H1 (cell line): ENCODE data around the gene AIG1. TPM values are rescaled to one million over a fixed set of nuclear protein-coding genes. Genes with fewer than 3 reads are reported as not detected.

Experiments used
- CTCF ChIA-PET: fragments of 300-600 bp; sonication (Branson Sonifier 250); formaldehyde crosslinking; loops from one replicate; lab custom pipeline; 2021; ENCODE audit not compliant: partially characterized antibody; lab: Charles Lee
- POLR2A ChIA-PET: fragments of 300-600 bp; sonication (Branson Sonifier 250); formaldehyde crosslinking; loops from one replicate; lab custom pipeline; 2021; ENCODE audit warnings: inconsistent platforms; ENCODE audit not compliant: partially characterized antibody; lab: Charles Lee
- DNase-seq, 2 experiments: peaks; one replicate each; pipeline versions ENCODE4 v3.0.0 to v3.0.0-alpha.2; 2010 to 2022; ENCODE audit warnings: low spot score in 2 of 2, low read depth in 1 of 2, mixed read lengths in 1 of 2
- FAIRE-seq: peaks from 2 replicates; lab custom pipeline; 2011; peaks lifted over from hg19 to GRCh38; lab: Jason Lieb, UNC
- H2AFZ ChIP-seq: 2 replicates; pipeline ENCODE4 v1.8.1; 2012; ENCODE audit warnings: low read length, inconsistent platforms
- H2AK5ac ChIP-seq: 2 replicates; pipeline ENCODE4 v1.6.1; 2013; ENCODE audit warnings: low read depth, low read length
- H2BK120ac ChIP-seq: replicated peaks from 2 replicates; pipeline ENCODE3; 2013; ENCODE audit warnings: low read depth, low read length, inconsistent platforms
- H2BK12ac ChIP-seq: 2 replicates; pipeline ENCODE4 v1.6.1; 2013; ENCODE audit warnings: low read depth, low read length
- H2BK15ac ChIP-seq: 2 replicates; pipeline ENCODE4 v1.6.1; 2013; ENCODE audit warnings: low read length
- H2BK20ac ChIP-seq: 2 replicates; pipeline ENCODE4 v1.6.1; 2013; ENCODE audit warnings: low read length
- H2BK5ac ChIP-seq: 2 replicates; pipeline ENCODE4 v1.6.1; 2013; ENCODE audit warnings: low read depth, low read length
- H3K14ac ChIP-seq: 2 replicates; pipeline ENCODE4 v1.6.1; 2013; ENCODE audit warnings: inconsistent platforms; ENCODE audit not compliant: insufficient read length
- H3K18ac ChIP-seq: 2 replicates; pipeline ENCODE4 v1.6.1; 2013; ENCODE audit warnings: low read length; ENCODE audit errors: extremely low read depth
- H3K23ac ChIP-seq: 2 replicates; pipeline ENCODE4 v1.6.1; 2013; ENCODE audit warnings: inconsistent platforms; ENCODE audit not compliant: insufficient read length
- H3K23me2 ChIP-seq: 2 replicates; pipeline ENCODE4 v1.6.1; 2013; ENCODE audit warnings: low read depth, low read length
- H3K27ac ChIP-seq: 2 replicates; pipeline ENCODE4 v1.6.1; 2011; ENCODE audit warnings: low read depth, low read length, inconsistent platforms
- H3K27me3 ChIP-seq, 4 experiments: replicated peaks in 1 of 4; 1 replicate in 1 of 4; 2 replicates in 3 of 4; pipeline versions ENCODE4 v1.6.1 to v1.8.1; 2011 to 2013; ENCODE audit warnings: low read length in 3 of 4, mild to moderate bottlenecking in 3 of 4, inconsistent platforms in 2 of 4, mixed read lengths in 2 of 4, moderate library complexity in 1 of 4; ENCODE audit not compliant: control insufficient read depth in 3 of 4, insufficient read depth in 3 of 4; ENCODE audit errors: extremely low read depth in 1 of 4
- H3K36me3 ChIP-seq, 4 experiments: 2 replicates each; pipeline versions ENCODE4 v1.6.1 to v1.8.1; 2011 to 2013; ENCODE audit warnings: mild to moderate bottlenecking in 4 of 4, low read length in 3 of 4, moderate library complexity in 2 of 4, control low read depth in 1 of 4, inconsistent platforms in 1 of 4; ENCODE audit not compliant: insufficient read depth in 4 of 4, control insufficient read depth in 2 of 4
- H3K4ac ChIP-seq: replicated peaks from 2 replicates; pipeline ENCODE3; 2013; ENCODE audit warnings: low read length, low read depth, mixed read lengths, inconsistent platforms; ENCODE audit not compliant: insufficient read length
- H3K4me1 ChIP-seq, 4 experiments: replicated peaks in 1 of 4; 1 replicate in 1 of 4; 2 replicates in 3 of 4; pipeline versions ENCODE4 v1.6.1 to v1.8.1; 2011 to 2013; ENCODE audit warnings: low read length in 3 of 4, inconsistent platforms in 2 of 4, mixed read lengths in 1 of 4; ENCODE audit not compliant: insufficient read depth in 4 of 4, control insufficient read depth in 3 of 4
- H3K4me2 ChIP-seq, 2 experiments: 2 replicates each; pipeline versions ENCODE4 v1.6.1 to v1.8.1; 2011 to 2013; ENCODE audit warnings: low read depth in 2 of 2, low read length in 2 of 2, control low read depth in 1 of 2, inconsistent platforms in 1 of 2, mild to moderate bottlenecking in 1 of 2; ENCODE audit not compliant: insufficient read depth in 1 of 2
- H3K4me3 ChIP-seq, 4 experiments: fragments of 200-600, 300-600 bp in 1 of 4; sonication (generic), shearing (Covaris generic), sonication (Bioruptor Twin) in 1 of 4; 2 replicates each; pipeline versions ENCODE4 v1.5.1 to v1.8.1; 2011 to 2016; ENCODE audit warnings: low read length in 4 of 4, low read depth in 3 of 4, control low read depth in 2 of 4, inconsistent platforms in 2 of 4, mild to moderate bottlenecking in 2 of 4, mixed read lengths in 1 of 4, moderate library complexity in 1 of 4; ENCODE audit not compliant: insufficient read depth in 2 of 4; ENCODE audit errors: extremely low read depth in 1 of 4
- H3K56ac ChIP-seq: replicated peaks from 2 replicates; pipeline ENCODE3; 2013; ENCODE audit warnings: low read depth, mild to moderate bottlenecking, mixed read lengths, low read length, inconsistent platforms; ENCODE audit not compliant: insufficient read length
- H3K79me1 ChIP-seq: 2 replicates; pipeline ENCODE4 v1.6.1; 2013; ENCODE audit warnings: low read depth, low read length, control low read depth
- H3K79me2 ChIP-seq, 2 experiments: 2 replicates each; pipeline versions ENCODE4 v1.6.1 to v1.8.1; 2012 to 2013; ENCODE audit warnings: low read length in 2 of 2, mild to moderate bottlenecking in 2 of 2, inconsistent platforms in 1 of 2; ENCODE audit not compliant: insufficient read depth in 2 of 2, control insufficient read depth in 1 of 2
- H3K9ac ChIP-seq, 4 experiments: replicated peaks in 1 of 4; 1 replicate in 1 of 4; 2 replicates in 3 of 4; pipeline versions ENCODE4 v1.6.1 to v1.8.1; 2011 to 2013; ENCODE audit warnings: low read depth in 3 of 4, low read length in 3 of 4, control low read depth in 2 of 4, mild to moderate bottlenecking in 2 of 4, moderate library complexity in 2 of 4, inconsistent platforms in 1 of 4; ENCODE audit errors: extremely low read depth in 1 of 4
- H3K9me3 ChIP-seq, 2 experiments: 2 replicates each; pipeline versions ENCODE4 v1.6.1 to v1.8.1; 2012 to 2013; ENCODE audit warnings: mild to moderate bottlenecking in 2 of 2, moderate library complexity in 2 of 2, control low read depth in 1 of 2, inconsistent platforms in 1 of 2, low read depth in 1 of 2, low read length in 1 of 2, mixed read lengths in 1 of 2; ENCODE audit not compliant: insufficient read depth in 2 of 2
- H4K20me1 ChIP-seq, 2 experiments: replicated peaks in 1 of 2; 2 replicates each; pipeline versions ENCODE3 to v1.8.1; 2011 to 2013; ENCODE audit warnings: inconsistent platforms in 2 of 2, low read length in 2 of 2, mild to moderate bottlenecking in 1 of 2; ENCODE audit not compliant: insufficient read depth in 2 of 2, control insufficient read depth in 1 of 2
- H4K5ac ChIP-seq: 2 replicates; pipeline ENCODE4 v1.6.1; 2013; ENCODE audit warnings: low read length, low read depth, mixed read lengths, inconsistent platforms; ENCODE audit not compliant: insufficient read length
- H4K8ac ChIP-seq: 2 replicates; pipeline ENCODE4 v1.8.0; 2013; ENCODE audit warnings: mild to moderate bottlenecking, moderate library complexity, low read length, inconsistent platforms; ENCODE audit not compliant: insufficient read depth; ENCODE audit errors: extremely low read depth
- H4K91ac ChIP-seq: replicated peaks from 2 replicates; pipeline ENCODE3; 2013; ENCODE audit warnings: low read length, mixed read lengths, inconsistent platforms; ENCODE audit not compliant: insufficient read length
- HDAC6 ChIP-seq: IDR thresholded peaks from one replicate; pipeline ENCODE4 v1.7.1; 2012; ENCODE audit warnings: low read depth, mild to moderate bottlenecking, inconsistent platforms, low read length, moderate library complexity
- KDM4A ChIP-seq: IDR thresholded peaks from one replicate; pipeline ENCODE4 v1.7.1; 2012; ENCODE audit warnings: low read depth, mild to moderate bottlenecking, moderate library complexity, low read length, inconsistent platforms; ENCODE audit not compliant: severe bottlenecking
- TAF7 ChIP-seq: optimal IDR thresholded peaks from 2 replicates; pipeline ENCODE3; 2011; ENCODE audit warnings: low read depth, mild to moderate bottlenecking, inconsistent platforms, low read length, moderate library complexity, borderline replicate concordance
- WGBS, 2 experiments: shearing (Covaris generic) in 1 of 2; methylation state at CpG; one replicate each; pipeline versions ENCODE4 v1.1.6 to v1.1.7; 2013 to 2015; ENCODE audit warnings: low lambda C conversion rate in 2 of 2, mixed read lengths in 2 of 2, inconsistent platforms in 1 of 2, low coverage in 1 of 2, missing lambda C conversion rate in 1 of 2; ENCODE audit not compliant: insufficient replicate concordance in 2 of 2, insufficient coverage in 1 of 2, insufficient read length in 1 of 2; ENCODE audit errors: extremely low coverage in 1 of 2, missing lambda C conversion rate in 1 of 2; 5-methylcytosine and 5-hydroxymethylcytosine counted together
- polyA plus RNA-seq, 7 experiments: library from polyadenylated mRNA; depleted of rRNA in 3 of 7; stranded (reverse) in 5 of 7; unstranded in 2 of 7; fragments of >200 nt in 5 of 7; fragments of 200-250 nt in 2 of 7; gene quantifications; 1 replicate in 5 of 7; 2 replicates in 1 of 7; 4 replicates in 1 of 7; pipeline versions ENCODE4 v1.2.1 to v1.2.3, GENCODE V29; 2011 to 2013; ENCODE audit warnings: missing spikeins in 2 of 7, mixed read lengths in 2 of 7
- total RNA-seq: library from RNA; stranded (reverse); fragmentation: NEBNext Ultra II Directional; extraction: Animal tissue kit (Norgen Biotek cat#: 25700); gene quantifications from 2 replicates; pipeline ENCODE4 v1.2.1, GENCODE V29; 2021
- TF ChIP-seq, protein P1 (sequence below): IDR thresholded peaks from 2 replicates; pipeline ENCODE4 v1.6.1; 2011; ENCODE audit warnings: low read length, improper control_type of control experiment

Gene AIG1
- total and polyA plus RNA-seq, 2 of the 8 experiments (the other 6 are each of a cell fraction or from before 2014, with no cell fraction given) = 56.6 to 58.4 TPM

DNA sequence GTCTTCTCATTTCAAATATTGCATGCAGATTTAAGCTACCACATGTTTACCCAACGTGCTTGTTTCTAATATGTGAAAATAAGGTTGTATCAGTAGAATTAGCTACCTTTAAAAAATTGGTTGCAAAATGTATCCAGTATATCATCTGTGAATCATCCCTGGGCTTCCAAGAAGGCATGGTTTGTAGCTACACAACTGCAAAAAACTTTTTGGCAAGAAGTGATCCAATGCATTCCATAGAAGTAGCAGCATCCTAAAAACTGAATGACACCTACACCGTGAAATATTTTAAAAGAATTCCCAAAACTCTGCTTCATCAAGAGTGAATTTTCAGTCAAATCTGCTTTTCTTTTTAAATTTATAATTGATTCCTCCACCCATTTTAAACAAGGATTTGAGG, 89.1 kb downstream of the AIG1 start:
- H4K91ac ChIP-seq = no peak overlapping the region
- no peak overlapping the region for H2AFZ ChIP-seq
- 83% methylated on average over 2 of the region's 2 CpGs; no CpG with 5 or more reads in 1 of the 2 experiments for WGBS, 2 experiments
- H3K36me3 ChIP-seq = no peaks in the 10 kb centered on the region; a peak in 1 of 8 replicates
- no peak overlapping the region for H3K4me3 ChIP-seq
- H3K79me2 ChIP-seq = no peaks in the 10 kb centered on the region
- H2BK12ac ChIP-seq = no peak overlapping the region
- no peaks in the 10 kb centered on the region for H3K9me3 ChIP-seq
- H2BK20ac ChIP-seq = no peak overlapping the region
- no peak overlapping the region for H3K18ac ChIP-seq
- no peak overlapping the region for H4K8ac ChIP-seq
- CTCF ChIA-PET = interaction anchor here (1.1 to 1.5 kb wide), 3 partner anchors 8 to 27 kb away, joined by 3 to 4 read pairs (median 4); no protein-coding TSS in a partner anchor
- no peak overlapping the region for H3K23ac ChIP-seq
- H2BK5ac ChIP-seq = no peak overlapping the region
- H3K27me3 ChIP-seq = no peaks in the 10 kb centered on the region
- no peak overlapping the region for H2BK15ac ChIP-seq
- no peak overlapping the region for H3K14ac ChIP-seq
- H3K4ac ChIP-seq = no peak overlapping the region
- H2AK5ac ChIP-seq = no peak overlapping the region
- H3K4me1 ChIP-seq = no peaks in the 10 kb centered on the region
- FAIRE-seq (no peak), DNase-seq (no peak)
- H2BK120ac ChIP-seq = no peak overlapping the region
- no peak overlapping the region for H3K56ac ChIP-seq
- H4K20me1 ChIP-seq = no peaks in the 10 kb centered on the region
- no peaks in the 10 kb centered on the region for H3K23me2 ChIP-seq
- TF ChIP-seq HDAC6 = no peak
- no peak for TF ChIP-seq KDM4A
- TF ChIP-seq, protein P1, sequence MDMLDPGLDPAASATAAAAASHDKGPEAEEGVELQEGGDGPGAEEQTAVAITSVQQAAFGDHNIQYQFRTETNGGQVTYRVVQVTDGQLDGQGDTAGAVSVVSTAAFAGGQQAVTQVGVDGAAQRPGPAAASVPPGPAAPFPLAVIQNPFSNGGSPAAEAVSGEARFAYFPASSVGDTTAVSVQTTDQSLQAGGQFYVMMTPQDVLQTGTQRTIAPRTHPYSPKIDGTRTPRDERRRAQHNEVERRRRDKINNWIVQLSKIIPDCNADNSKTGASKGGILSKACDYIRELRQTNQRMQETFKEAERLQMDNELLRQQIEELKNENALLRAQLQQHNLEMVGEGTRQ = no peak
- TF ChIP-seq TAF7 = no peak
- H3K27ac ChIP-seq = no peak overlapping the region
- POLR2A ChIA-PET = no interaction called here
- H3K4me2 ChIP-seq = no peak overlapping the region
- H3K9ac ChIP-seq = no peak overlapping the region
- H4K5ac ChIP-seq = no peak overlapping the region
- no peaks in the 10 kb centered on the region; the same call in 1 of the 2 replicates for H3K79me1 ChIP-seq
